Amniotic stem cell (primary cell): Measurements from ENCODE around the gene CYP27A1.

Experiments
- DNase-seq: peaks from one replicate; lab custom pipeline; 2025; lab: John Stamatoyannopoulos, UW

Gene CYP27A1

GRCh38 chr2:218773881-218774280, 8.1 kb upstream of the CYP27A1 start:
- DNase-seq = no peak

GRCh38 chr2:218776488-218776887, 5.5 kb upstream of the CYP27A1 start:
- no peak for DNase-seq

GRCh38 chr2:218777276-218777990, 4.5 kb upstream of the CYP27A1 start:
- no peak for DNase-seq

GRCh38 chr2:218780046-218780445, 1.9 kb upstream of the CYP27A1 start:
- DNase-seq = no peak

GRCh38 chr2:218780851-218781690, 876 bp upstream of the CYP27A1 start:
- no peak for DNase-seq

- no peak for DNase-seq
Observed at GRCh38 chr2:218782528-218782844, 539 bp downstream of the CYP27A1 start.

GRCh38 chr2:218783688-218784087, 1.7 kb downstream of the CYP27A1 start:
- no peak for DNase-seq

GRCh38 chr2:218785103-218785502, 3.2 kb downstream of the CYP27A1 start:
- DNase-seq = no peak

- no peak for DNase-seq
Observed at GRCh38 chr2:218786133-218786532, 4.2 kb downstream of the CYP27A1 start.

GRCh38 chr2:218788529-218789255, 6.7 kb downstream of the CYP27A1 start:
- DNase-seq = no peak

GRCh38 chr2:218792433-218792832, 10.5 kb downstream of the CYP27A1 start:
- DNase-seq = no peak

GRCh38 chr2:218796691-218797090, 14.7 kb downstream of the CYP27A1 start:
- no peak for DNase-seq

GRCh38 chr2:218798767-218799504, 17.0 kb downstream of the CYP27A1 start:
- no peak for DNase-seq

- no peak for DNase-seq
Observed at GRCh38 chr2:218799990-218800389, 18.0 kb downstream of the CYP27A1 start.

- DNase-seq = no peak
Observed at GRCh38 chr2:218802386-218802994, 20.5 kb downstream of the CYP27A1 start.

GRCh38 chr2:218804817-218805216, 22.9 kb downstream of the CYP27A1 start:
- no peak for DNase-seq

- no peak for DNase-seq
Observed at GRCh38 chr2:218805627-218806026, 23.7 kb downstream of the CYP27A1 start.

- DNase-seq = peak; percentile 82
Observed at GRCh38 chr2:218806346-218806978, 24.5 kb downstream of the CYP27A1 start.

- DNase-seq = no peak
Observed at GRCh38 chr2:218807626-218808025, 25.7 kb downstream of the CYP27A1 start.

- DNase-seq = no peak
Observed at GRCh38 chr2:218809515-218809914, 27.6 kb downstream of the CYP27A1 start.

- DNase-seq = no peak
Observed at GRCh38 chr2:218810256-218810655, 28.3 kb downstream of the CYP27A1 start.
